Activated naive CD4-positive, alpha-beta T cell treated with anti-CD3 and anti-CD28 coated beads for 36 hours (primary cell): ENCODE measurements around the gene MBNL1. TPM values are rescaled to one million over a fixed set of nuclear protein-coding genes. Genes with fewer than 3 reads are reported as not detected.

Source experiments
- CTCF ChIA-PET: fragments of 350-600 bp; sonication (Branson Sonifier 250); formaldehyde crosslinking; loops from one replicate; lab custom pipeline; 2021; ENCODE audit warnings: antibody characterized with exemption; lab: Charles Lee
- DNase-seq: peaks from one replicate; pipeline ENCODE4 v3.0.0-alpha.2; 2020
- H3K27ac Mint-ChIP-seq: one replicate; pipeline ENCODE4 v1.8.0; 2021; ENCODE audit warnings: mild to moderate bottlenecking, mixed read lengths
- H3K27me3 Mint-ChIP-seq: one replicate; pipeline ENCODE4 v1.8.0; 2021; ENCODE audit warnings: low read depth, mixed read lengths
- H3K36me3 Mint-ChIP-seq: one replicate; pipeline ENCODE4 v1.8.0; 2021; ENCODE audit warnings: low read depth, mixed read lengths
- H3K4me1 Mint-ChIP-seq: one replicate; pipeline ENCODE4 v1.8.0; 2021; ENCODE audit warnings: low read depth, mixed read lengths
- H3K4me3 Mint-ChIP-seq: one replicate; pipeline ENCODE4 v1.8.0; 2021; ENCODE audit warnings: mild to moderate bottlenecking, moderate library complexity, mixed read lengths
- H3K9me3 Mint-ChIP-seq: one replicate; pipeline ENCODE4 v1.8.0; 2021; ENCODE audit warnings: mixed read lengths
- intact Hi-C: fragments of 100-400 bp; cut with micrococcal nuclease; formaldehyde crosslinking; loops from one replicate; pipeline ENCODE4 v1.15.1; 2023
- total RNA-seq, 2 experiments: library from RNA; stranded (reverse); gene quantifications; one replicate each; pipeline ENCODE4 v1.2.3, GENCODE V29; 2021

The MBNL1 gene
- total RNA-seq, 2 experiments from 2014 or later = 387 to 391 TPM

DNA sequence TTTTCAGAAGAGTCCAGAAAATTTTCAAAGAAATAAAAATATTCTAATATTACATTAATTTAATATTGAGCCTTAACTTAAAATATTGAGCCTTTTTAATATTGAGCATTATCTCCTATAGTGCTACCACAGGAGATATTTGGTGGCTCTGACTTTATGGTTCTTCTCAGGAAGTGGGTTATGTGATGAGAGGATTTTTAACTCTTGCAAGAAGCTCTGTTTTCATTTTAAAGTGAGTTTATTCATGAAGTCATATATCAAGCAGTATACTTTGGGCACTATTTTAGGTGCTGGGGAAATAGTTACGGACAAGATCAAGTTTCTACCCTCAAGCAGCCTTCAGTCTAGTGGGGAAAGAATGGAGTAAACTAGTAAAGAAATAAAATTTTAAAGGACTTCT, 13.4 kb upstream of the MBNL1 start:
- Mint-ChIP-seq H3K36me3 (peaks cover 2% of the 10 kb centered on the region), H3K4me3 (peak overlapping the region; percentile 36), H3K4me1 (peaks cover 85% of the 10 kb centered on the region), H3K27me3 (no peaks in the 10 kb centered on the region), H3K9me3 (no peaks in the 10 kb centered on the region), H3K27ac (peak overlapping the region; percentile 96)
- no peak for DNase-seq
- CTCF ChIA-PET = interaction anchor here (1.2 to 1.8 kb wide), 4 partner anchors 11 to 72 kb away, joined by 5 to 8 read pairs (median 5); no protein-coding TSS in a partner anchor
- intact Hi-C loops = no loop called here

GRCh38 chr3:152256851-152257562, 11.7 kb upstream of the MBNL1 start:
- Mint-ChIP-seq H3K9me3 (no peaks in the 10 kb centered on the region), H3K4me1 (peaks cover 90% of the 10 kb centered on the region), H3K36me3 (peaks cover 2% of the 10 kb centered on the region), H3K27me3 (no peaks in the 10 kb centered on the region), H3K27ac (peak overlapping the region; percentile 96), H3K4me3 (peak overlapping the region; percentile 61)
- intact Hi-C loops = loop anchor here (1.0 kb wide), 1 partner anchor 11 kb away; no protein-coding TSS in a partner anchor
- DNase-seq = no peak
- CTCF ChIA-PET = interaction anchor here (0.6 to 1.8 kb wide), 8 partner anchors 11 to 166 kb away, joined by 3 to 5 read pairs (median 3); no protein-coding TSS in a partner anchor

GRCh38 chr3:152257563-152258035, 11.1 kb upstream of the MBNL1 start:
- H3K27ac Mint-ChIP-seq = peak overlapping the region; percentile 96

GRCh38 chr3:152258448-152259393, 10.0 kb upstream of the MBNL1 start:
- peaks cover 3% of the 10 kb centered on the region for H3K36me3 Mint-ChIP-seq
- intact Hi-C loops = loop anchor here (1.0 kb wide), 3 partner anchors 10 to 61 kb away; partner anchors contain the start of gene MBNL1
- peak; percentile 81 for DNase-seq
- no peaks in the 10 kb centered on the region for H3K9me3 Mint-ChIP-seq
- peaks cover 84% of the 10 kb centered on the region for H3K4me1 Mint-ChIP-seq
- no peaks in the 10 kb centered on the region for H3K27me3 Mint-ChIP-seq
- H3K27ac Mint-ChIP-seq = peak overlapping the region; percentile 94
- peak overlapping the region; percentile 72 for H3K4me3 Mint-ChIP-seq
- CTCF ChIA-PET = interaction anchor here (0.6 to 1.4 kb wide), 4 partner anchors 14 to 16 kb away, joined by 3 to 4 read pairs (median 3); no protein-coding TSS in a partner anchor

More at GRCh38 chr3:152257563-152258035, 11.1 kb upstream of the MBNL1 start:
- peaks cover 87% of the 10 kb centered on the region for H3K4me1 Mint-ChIP-seq
- CTCF ChIA-PET = interaction anchor here (0.6 to 1.4 kb wide), 4 partner anchors 13 to 166 kb away, joined by 3 to 4 read pairs (median 3); no protein-coding TSS in a partner anchor
- no peak for DNase-seq
- peak overlapping the region; percentile 61 for H3K4me3 Mint-ChIP-seq
- intact Hi-C loops = loop anchor here (1.0 kb wide), 4 partner anchors 11 to 60 kb away; partner anchors contain the start of gene MBNL1
- no peaks in the 10 kb centered on the region for H3K9me3 Mint-ChIP-seq
- no peaks in the 10 kb centered on the region for H3K27me3 Mint-ChIP-seq
- H3K36me3 Mint-ChIP-seq = peaks cover 2% of the 10 kb centered on the region

DNA sequence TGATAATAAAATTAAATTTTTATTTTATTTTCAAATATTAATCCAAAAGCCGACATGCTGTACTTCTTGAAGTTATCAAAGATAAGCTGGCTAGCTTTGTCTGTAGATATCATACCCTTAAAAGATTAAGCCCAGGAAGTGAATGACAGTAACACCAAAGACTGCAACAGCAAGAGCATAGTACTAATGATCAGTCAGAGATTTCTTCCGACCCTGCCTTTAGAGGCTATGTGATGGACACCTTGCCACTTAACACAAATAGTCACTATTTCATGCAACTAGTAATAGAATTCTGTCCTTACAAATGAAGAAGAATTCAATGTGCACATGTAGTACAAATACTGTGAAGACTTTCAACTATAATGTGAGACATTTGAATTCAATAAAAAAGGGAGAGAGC, 9.3 kb upstream of the MBNL1 start:
- CTCF ChIA-PET = interaction anchor here (0.8 kb wide), 1 partner anchor 16 kb away, joined by 3 read pairs; no protein-coding TSS in a partner anchor
- Mint-ChIP-seq H3K36me3 (peaks cover 4% of the 10 kb centered on the region), H3K4me1 (peaks cover 85% of the 10 kb centered on the region), H3K9me3 (no peaks in the 10 kb centered on the region), H3K27me3 (no peaks in the 10 kb centered on the region), H3K27ac (peak overlapping the region; percentile 85), H3K4me3 (peak overlapping the region; percentile 60)
- intact Hi-C loops = no loop called here
- DNase-seq = no peak

GRCh38 chr3:152260026-152260425, 8.7 kb upstream of the MBNL1 start:
- no peak for DNase-seq
- Mint-ChIP-seq H3K27me3 (no peaks in the 10 kb centered on the region), H3K9me3 (no peaks in the 10 kb centered on the region), H3K27ac (peak overlapping the region; percentile 83), H3K4me3 (peak overlapping the region; percentile 22), H3K36me3 (peaks cover 4% of the 10 kb centered on the region), H3K4me1 (peaks cover 83% of the 10 kb centered on the region)
- intact Hi-C loops = no loop called here
- CTCF ChIA-PET = interaction anchor here (0.6 to 2.1 kb wide), 4 partner anchors 11 to 76 kb away, joined by 3 to 6 read pairs (median 3); no protein-coding TSS in a partner anchor

- Mint-ChIP-seq H3K4me3 (peak overlapping the region; percentile 13), H3K4me1 (peaks cover 84% of the 10 kb centered on the region), H3K9me3 (no peaks in the 10 kb centered on the region), H3K27ac (peak overlapping the region; percentile 51), H3K27me3 (no peaks in the 10 kb centered on the region), H3K36me3 (peaks cover 4% of the 10 kb centered on the region)
- intact Hi-C loops = no loop called here
- DNase-seq = no peak
- CTCF ChIA-PET = interaction anchor here (0.6 to 2.1 kb wide), 5 partner anchors 11 to 77 kb away, joined by 3 to 6 read pairs (median 3); no protein-coding TSS in a partner anchor
Observed at GRCh38 chr3:152260529-152260928, 8.2 kb upstream of the MBNL1 start.

DNA sequence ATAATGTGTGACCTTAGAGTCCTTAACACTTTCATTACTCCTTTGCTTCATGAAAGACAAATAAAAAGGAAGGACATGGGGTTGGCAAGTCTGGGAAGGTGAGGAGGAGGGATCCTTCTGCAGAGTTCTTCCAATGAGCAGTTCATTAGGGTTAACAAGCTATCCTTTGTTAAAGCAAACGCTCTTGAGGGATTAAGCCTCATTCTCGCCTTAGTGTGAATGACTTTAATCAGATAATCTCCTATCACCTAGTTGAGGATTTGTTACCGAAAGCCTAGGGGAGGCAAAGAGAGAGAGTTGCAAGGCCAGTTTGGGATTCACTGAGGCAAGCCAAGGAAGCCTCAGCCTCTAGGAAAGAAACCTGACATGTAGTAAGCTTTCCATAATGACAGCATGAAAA, 7.4 kb upstream of the MBNL1 start:
- peak overlapping the region; percentile 64 for H3K27ac Mint-ChIP-seq
- no peak for DNase-seq
- H3K27me3 Mint-ChIP-seq = no peaks in the 10 kb centered on the region
- no peak overlapping the region for H3K4me3 Mint-ChIP-seq
- peaks cover 83% of the 10 kb centered on the region for H3K4me1 Mint-ChIP-seq
- H3K9me3 Mint-ChIP-seq = no peaks in the 10 kb centered on the region
- CTCF ChIA-PET = interaction anchor here (0.7 to 2.1 kb wide), 5 partner anchors 14 to 78 kb away, joined by 3 to 6 read pairs (median 3); no protein-coding TSS in a partner anchor
- peaks cover 4% of the 10 kb centered on the region for H3K36me3 Mint-ChIP-seq
- intact Hi-C loops = no loop called here

DNA sequence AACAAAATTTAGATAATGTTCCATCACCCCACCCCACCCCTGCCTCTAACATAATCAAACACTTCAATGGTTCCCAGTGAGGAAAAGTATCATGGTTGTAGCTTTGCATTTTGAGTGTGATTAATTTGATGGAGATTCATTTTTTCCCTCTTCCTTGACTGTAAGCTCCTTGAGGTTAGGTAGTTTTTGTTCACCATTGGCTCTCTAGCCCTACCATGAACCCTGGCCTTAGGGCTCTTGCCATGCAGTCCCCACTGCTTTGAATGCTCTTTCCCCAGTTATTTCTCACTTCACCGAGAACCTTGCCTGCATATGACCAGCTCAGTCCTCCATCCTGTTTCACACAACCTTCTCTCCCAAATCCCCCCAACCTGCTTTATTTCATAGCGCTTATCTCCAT, 5.0 kb upstream of the MBNL1 start:
- Mint-ChIP-seq H3K27ac (peak overlapping the region; percentile 57), H3K36me3 (peaks cover 6% of the 10 kb centered on the region), H3K4me3 (no peak overlapping the region), H3K4me1 (peaks cover 73% of the 10 kb centered on the region), H3K9me3 (no peaks in the 10 kb centered on the region), H3K27me3 (no peaks in the 10 kb centered on the region)
- intact Hi-C loops = no loop called here
- CTCF ChIA-PET = no interaction called here
- DNase-seq = no peak

DNA sequence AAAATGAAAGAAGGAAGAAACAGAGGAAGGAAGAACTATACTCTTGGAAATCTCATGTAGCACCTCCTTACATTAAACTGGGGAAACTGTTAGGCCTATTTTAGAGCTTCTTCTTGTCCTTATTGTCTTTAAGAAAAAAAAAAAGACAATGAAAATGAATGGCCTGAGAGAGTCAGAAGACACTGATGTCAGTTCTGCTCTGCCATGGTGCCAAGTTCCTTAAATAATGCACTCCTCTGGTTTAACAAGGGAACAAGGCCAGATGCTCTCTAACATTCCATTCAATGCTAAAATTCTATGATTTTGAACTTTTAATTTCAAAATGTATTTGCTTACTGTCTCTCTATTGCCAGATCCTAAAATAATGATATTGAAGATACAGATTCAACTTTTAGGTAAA, 4.4 kb upstream of the MBNL1 start:
- peaks cover 68% of the 10 kb centered on the region for H3K4me1 Mint-ChIP-seq
- peak overlapping the region; percentile 57 for H3K27ac Mint-ChIP-seq
- H3K4me3 Mint-ChIP-seq = peak overlapping the region; percentile 12
- H3K9me3 Mint-ChIP-seq = no peaks in the 10 kb centered on the region
- no peaks in the 10 kb centered on the region for H3K27me3 Mint-ChIP-seq
- CTCF ChIA-PET = no interaction called here
- peaks cover 10% of the 10 kb centered on the region for H3K36me3 Mint-ChIP-seq
- intact Hi-C loops = no loop called here
- DNase-seq = no peak

DNA sequence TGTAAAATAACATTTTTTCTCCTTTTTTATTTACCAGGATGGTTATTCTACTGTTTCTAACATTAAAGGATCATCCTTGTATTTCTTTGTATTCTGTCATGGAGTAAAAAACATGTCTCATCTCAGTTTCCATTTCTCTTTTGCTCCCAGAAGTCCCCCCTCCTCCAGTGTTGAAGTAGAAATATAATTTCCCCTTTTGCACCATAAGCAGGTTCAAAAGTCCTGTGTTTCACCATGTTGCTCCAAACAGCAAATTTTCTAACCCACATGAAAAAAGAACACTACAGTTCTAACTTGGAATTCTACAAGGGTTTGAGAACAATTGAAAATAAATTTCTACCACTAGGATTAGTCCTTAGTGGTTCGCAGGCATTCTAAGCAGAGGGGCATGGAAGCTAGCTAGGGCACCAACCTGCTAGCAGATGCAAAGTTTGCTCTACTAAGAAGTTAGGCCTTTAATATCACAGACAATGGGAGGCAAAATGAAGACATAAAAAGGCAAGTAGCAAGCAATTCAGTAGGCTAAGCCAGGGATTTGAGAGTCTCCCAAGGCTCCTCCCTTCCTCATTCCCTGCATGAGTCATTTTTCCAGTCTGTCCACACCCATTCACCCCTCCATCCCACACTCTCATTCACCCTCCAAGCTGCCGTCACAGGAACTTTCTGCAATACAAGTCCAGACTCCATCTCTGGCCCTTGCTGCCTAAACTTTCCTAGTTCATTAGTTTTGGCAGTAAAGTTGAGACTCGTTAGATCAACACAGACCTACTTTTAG, 2.3 kb upstream of the MBNL1 start:
- Mint-ChIP-seq H3K9me3 (no peaks in the 10 kb centered on the region), H3K27ac (peak overlapping the region; percentile 91), H3K27me3 (no peaks in the 10 kb centered on the region), H3K4me3 (peak overlapping the region; percentile 81), H3K36me3 (peaks cover 28% of the 10 kb centered on the region), H3K4me1 (peaks cover 51% of the 10 kb centered on the region)
- intact Hi-C loops = loop anchor here (5.0 kb wide), 2 partner anchors 896 to 1504 kb away; partner anchors contain the start of genes RAP2B and SIAH2
- CTCF ChIA-PET = interaction anchor here (0.8 kb wide), 1 partner anchor 21 kb away, joined by 4 read pairs; no protein-coding TSS in a partner anchor
- DNase-seq = no peak
